Ovary (tissue), 9 donors: ENCODE data around the gene ABCC4. TPM values are rescaled to one million over a fixed set of nuclear protein-coding genes. Genes with fewer than 3 reads are reported as not detected.

Experiments
- DNase-seq, 5 donors: peaks; one replicate each; pipeline ENCODE4 v3.0.0-alpha.2; 2019 to 2020
- H3K27ac ChIP-seq, 2 donors: fragments of 200-600 bp; one replicate each; pipeline versions ENCODE4 v1.5.1 to v1.8.0; 2019 to 2022
- H3K27me3 ChIP-seq: fragments of 200-600 bp; one replicate; pipeline ENCODE4 v1.8.0; 2022
- H3K36me3 ChIP-seq: fragments of 200-600 bp; sonication (generic); one replicate; pipeline ENCODE4 v1.5.1; 2019
- H3K4me1 ChIP-seq: one replicate; pipeline ENCODE4 v1.8.1; 2013; ENCODE audit warnings: mild to moderate bottlenecking, moderate library complexity; ENCODE audit not compliant: insufficient read depth
- H3K4me3 ChIP-seq: fragments of 200-600 bp; sonication (generic); one replicate; pipeline ENCODE4 v1.5.1; 2017
- H3K9me3 ChIP-seq, 2 donors: fragments of 200-600 bp in 1 of 2; sonication (generic) in 1 of 2; one replicate each; pipeline versions ENCODE4 v1.5.1 to v1.8.1; 2013 to 2019; ENCODE audit warnings: mild to moderate bottlenecking in 1 of 2, moderate library complexity in 1 of 2
- CTCF ChIP-seq, 3 donors: fragments of 450-650 bp in 2 of 3; fragments of 200-600 bp in 1 of 3; IDR thresholded peaks; one replicate each; pipeline versions ENCODE4 v1.5.1 to v1.8.0; 2016 to 2022; ENCODE audit warnings: antibody characterized with exemption in 3 of 3, mild to moderate bottlenecking in 1 of 3
- EP300 ChIP-seq: sonication (generic); formaldehyde crosslinking; IDR thresholded peaks from one replicate; pipeline ENCODE4 v1.6.1; 2017; ENCODE audit warnings: antibody characterized with exemption
- POLR2A ChIP-seq: fragments of 450-650 bp; IDR thresholded peaks from one replicate; pipeline ENCODE4 v1.6.1; 2017; ENCODE audit warnings: antibody characterized with exemption, mild to moderate bottlenecking, moderate library complexity
- WGBS, 3 donors: extraction: QIAGEN DNeasy Blood & Tissue Kit in 1 of 3; methylation state at CpG; one replicate each; pipeline versions ENCODE4 v1.1.5 to v1.1.7; 2013 to 2017; 5-methylcytosine and 5-hydroxymethylcytosine counted together
- intact Hi-C, 4 donors: fragments of 100-400 bp; cut with DNase I; formaldehyde crosslinking; loops; one replicate each; pipeline versions ENCODE4 v1.11.0 to v1.15.1; 2022 to 2023
- polyA plus RNA-seq, 2 donors: library from polyadenylated mRNA; stranded (reverse); fragments of 200-250 nt in 1 of 2; fragments of 350-450 nt in 1 of 2; fragmentation: Illumina TruSeq in 1 of 2; extraction: RNeasy Lipid Tissue Mini Kit (QIAGEN cat#74804) in 1 of 2; gene quantifications; one replicate each; pipeline ENCODE4 v1.2.3, GENCODE V29; 2013 to 2014
- total RNA-seq, 7 donors: library from RNA; depleted of rRNA in 2 of 7; stranded (reverse); fragments of >200 nt in 2 of 7; fragmentation: NEBNext Ultra II Directional in 3 of 7; extraction: Animal tissue kit (Norgen Biotek cat#: 25700) in 3 of 7; gene quantifications; one replicate each; pipeline versions ENCODE4 v1.1.0 to v1.2.4, GENCODE V29; 2016 to 2023
- donor health status: DM: no; HTN: no; CAD: no; lungs with moderate emphysema.
- donor health status: DM: no; HTN: no; CAD: no.
- donor health status: Bipolar disorder and iron deficiency.
- donor health status: DM: yes; HTN: yes; CAD: no.
- donor health status: DM: no; HTN: no; CAD: no.
- donor health status: DM: yes; HTN: yes; CAD: no.

ABCC4 gene
- total and polyA plus RNA-seq, 9 donors = 6.1 to 28.5 (median 11.5) TPM

GRCh38 chr13:95255072-95255732, 46.0 kb downstream of the ABCC4 start:
- no peaks in the 10 kb centered on the region for H3K27me3 ChIP-seq
- no peak for DNase-seq
- no peaks in the 10 kb centered on the region for H3K36me3 ChIP-seq
- no peak overlapping the region for H3K27ac ChIP-seq
- no peaks in the 10 kb centered on the region for H3K4me1 ChIP-seq
- WGBS, 3 donors = 96 to 97% (median 96%) methylated on average over 13 of the region's 13 CpGs
- TF ChIP-seq EP300 (no peak), POLR2A (no peak), CTCF (IDR thresholded peaks at IDR 0.05) (no peak)
- intact Hi-C loops = no loop called here
- H3K4me3 ChIP-seq = no peak overlapping the region
- no peaks in the 10 kb centered on the region for H3K9me3 ChIP-seq

- no peak overlapping the region for H3K4me3 ChIP-seq
- DNase-seq = no peak
- TF ChIP-seq POLR2A (no peak), EP300 (no peak), CTCF (IDR thresholded peaks at IDR 0.05) (no peak)
- H3K27ac ChIP-seq = no peak overlapping the region
- no peaks in the 10 kb centered on the region for H3K27me3 ChIP-seq
- no peaks in the 10 kb centered on the region for H3K36me3 ChIP-seq
- intact Hi-C loops = no loop called here
- 88 to 90% (median 89%) methylated on average over 1 of the region's 1 CpG for whole genome bisulfite sequencing, 3 donors
- no peaks in the 10 kb centered on the region for H3K4me1 ChIP-seq
- no peaks in the 10 kb centered on the region for H3K9me3 ChIP-seq
These were observed 46.9 kb downstream of the ABCC4 start for GRCh38 chr13:95254339-95254738.

- DNase-seq = no peak
- H3K4me1 ChIP-seq = no peaks in the 10 kb centered on the region
- H3K4me3 ChIP-seq = no peak overlapping the region
- no peaks in the 10 kb centered on the region for H3K9me3 ChIP-seq
- H3K27ac ChIP-seq = no peak overlapping the region
- intact Hi-C loops = no loop called here
- no peaks in the 10 kb centered on the region for H3K27me3 ChIP-seq
- H3K36me3 ChIP-seq = no peaks in the 10 kb centered on the region
- 95 to 98% (median 97%) methylated on average over 6 of the region's 6 CpGs for WGBS, 3 donors
- TF ChIP-seq POLR2A (no peak), EP300 (no peak), CTCF (IDR thresholded peaks at IDR 0.05) (no peak)
These were observed 48.2 kb downstream of the ABCC4 start for GRCh38 chr13:95253033-95253432.

DNA sequence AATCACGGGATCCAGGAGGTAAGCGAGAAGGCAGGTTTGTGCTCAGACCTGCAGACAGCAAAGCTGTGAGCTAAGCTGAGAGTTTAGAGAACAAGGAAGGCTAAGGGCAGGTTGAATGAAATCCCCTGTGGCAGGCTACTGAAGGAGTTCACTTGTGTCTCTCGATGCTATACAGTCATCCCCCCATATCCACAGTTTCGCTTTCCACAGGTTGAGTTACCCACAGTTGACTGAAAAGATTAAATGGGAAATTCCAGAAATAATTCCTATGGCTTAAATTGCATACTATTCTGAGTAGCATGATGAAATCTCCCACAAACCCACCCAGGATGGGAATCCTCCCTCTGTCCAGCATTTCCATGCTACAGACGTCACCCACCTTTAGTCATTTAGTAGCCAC, 49.6 kb downstream of the ABCC4 start:
- no peak overlapping the region for H3K4me3 ChIP-seq
- 96 to 97% (median 97%) methylated on average over 5 of the region's 5 CpGs for WGBS, 3 donors
- intact Hi-C loops = no loop called here
- H3K4me1 ChIP-seq = no peaks in the 10 kb centered on the region
- TF ChIP-seq POLR2A (no peak), EP300 (no peak), CTCF (IDR thresholded peaks at IDR 0.05) (no peak)
- H3K27me3 ChIP-seq = no peaks in the 10 kb centered on the region
- H3K9me3 ChIP-seq = no peaks in the 10 kb centered on the region
- no peak for DNase-seq
- H3K36me3 ChIP-seq = no peaks in the 10 kb centered on the region
- no peak overlapping the region for H3K27ac ChIP-seq
